Retina (tissue), 1 donor: ENCODE measurements around the gene DOCK4.

Experiments
- DNase-seq: peaks from one replicate; pipeline ENCODE4 v3.0.0-alpha.2; 2016

Gene DOCK4

DNA sequence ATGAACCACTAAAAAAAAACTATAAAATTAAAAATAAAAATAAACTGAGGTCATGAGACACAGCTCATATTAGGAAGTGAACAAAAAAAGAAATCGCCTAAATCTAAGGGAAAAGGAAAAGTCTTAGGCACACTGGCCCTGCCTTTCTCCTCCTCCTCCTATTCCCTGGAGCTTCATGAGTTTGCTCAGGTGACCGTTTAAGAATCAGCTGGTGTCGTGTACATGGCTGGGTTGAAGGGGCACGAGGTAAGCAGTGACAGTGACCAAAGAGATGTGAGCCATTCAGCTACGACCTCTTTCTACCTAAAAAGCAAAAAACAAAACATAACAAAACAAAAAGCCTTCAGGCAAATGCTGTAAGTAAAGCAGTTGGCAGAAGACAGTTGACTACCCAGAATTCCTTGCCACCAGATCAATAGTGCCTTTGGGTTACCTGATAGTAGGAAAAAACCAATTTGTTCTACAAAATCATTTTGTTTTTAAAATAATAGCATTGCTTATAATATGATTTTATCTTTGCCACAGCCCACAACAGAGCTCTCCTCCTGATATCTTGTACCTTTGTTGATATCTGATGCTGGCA lies 135.4 kb downstream of the DOCK4 start:
- no peak for DNase-seq

- DNase-seq: no peak
Measured at GRCh38 chr7:112069879-112070321, 136.3 kb downstream of the DOCK4 start.

- DNase-seq: no peak
Measured at GRCh38 chr7:112068967-112069366, 137.2 kb downstream of the DOCK4 start.

DNA sequence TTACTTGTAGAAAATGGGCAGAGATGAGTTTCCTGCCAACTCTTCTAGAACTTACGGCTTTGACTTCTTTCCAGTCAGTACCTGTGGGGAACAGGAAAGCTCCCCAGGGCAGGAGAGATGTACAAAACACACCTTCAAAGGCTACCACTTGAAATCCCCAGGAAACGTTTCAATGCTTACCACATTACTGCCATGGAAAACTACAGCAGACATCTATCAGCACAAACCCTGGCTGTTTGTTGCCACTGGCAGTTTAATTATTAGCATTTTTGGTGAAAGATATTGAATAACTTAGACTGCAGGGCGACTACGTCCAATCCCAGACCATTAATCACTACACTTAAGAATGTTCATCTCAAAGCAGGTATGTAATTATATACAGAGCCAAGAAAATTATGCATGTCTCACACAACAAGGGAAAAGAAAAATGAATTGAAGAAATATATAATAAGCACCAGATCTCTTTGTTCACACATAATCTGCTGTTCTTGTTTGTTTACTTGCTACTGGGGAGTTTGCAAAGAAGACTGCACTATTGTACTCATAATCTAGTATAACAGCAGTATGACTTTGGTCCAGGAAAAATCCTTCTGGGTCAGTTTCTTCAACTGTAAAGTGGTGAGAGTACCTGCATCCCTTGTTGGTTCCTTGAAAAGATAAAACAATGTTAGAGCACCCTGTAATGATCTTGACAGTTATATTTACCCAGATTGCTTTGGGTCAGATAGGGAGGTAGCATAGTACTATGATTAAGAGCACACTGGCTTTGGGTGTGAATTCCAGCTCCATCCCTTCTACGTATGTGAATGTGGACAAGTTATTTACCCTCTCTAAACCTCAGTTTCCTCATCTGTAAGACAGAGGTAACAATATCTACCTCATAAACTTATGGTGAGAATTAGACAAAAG lies 138.3 kb downstream of the DOCK4 start:
- no peak for DNase-seq

- no peak for DNase-seq
Measured at GRCh38 chr7:112067200-112067599, 139.0 kb downstream of the DOCK4 start.

DNA sequence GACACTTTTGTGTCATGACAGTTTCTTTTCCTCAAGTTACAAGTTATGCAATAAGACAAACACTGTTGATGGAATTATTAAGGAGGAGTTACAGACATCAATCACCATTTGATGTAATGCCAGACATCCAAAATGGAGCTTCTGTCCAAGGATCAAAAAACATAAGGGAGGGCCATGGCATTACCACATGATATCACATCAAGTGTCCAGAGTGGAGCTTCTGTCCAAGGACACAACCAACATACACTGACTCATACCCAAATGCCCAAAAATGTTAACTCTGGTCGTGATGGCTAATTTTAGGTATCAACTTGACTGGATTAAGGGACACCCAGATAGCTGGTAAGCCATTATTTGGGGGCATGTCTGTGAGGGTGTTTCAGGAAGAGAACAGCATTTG lies 140.4 kb downstream of the DOCK4 start:
- no peak for DNase-seq

GRCh38 chr7:112064627-112065385 lies 141.4 kb downstream of the DOCK4 start:
- no peak for DNase-seq

DNA sequence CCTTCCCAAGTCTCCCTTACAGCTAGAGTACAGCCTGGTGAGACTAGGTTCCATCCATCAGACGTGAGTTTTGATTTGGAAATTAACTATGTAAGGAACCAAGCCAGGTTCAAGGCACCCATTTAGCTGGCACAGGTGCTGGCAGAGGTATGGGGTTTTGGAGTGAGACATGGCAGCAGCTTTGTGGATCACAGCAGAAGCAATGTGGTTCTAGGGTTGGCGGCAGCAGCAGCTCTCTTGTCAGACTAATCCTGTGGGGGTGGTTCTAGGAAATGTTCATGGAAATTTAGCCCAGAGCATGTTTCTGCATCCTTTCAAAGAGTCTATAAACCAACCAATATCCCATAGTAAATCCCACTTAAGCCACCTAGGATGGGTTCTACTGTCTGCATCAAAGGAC lies 142.2 kb downstream of the DOCK4 start:
- no peak for DNase-seq

GRCh38 chr7:112061051-112061450 lies 145.1 kb downstream of the DOCK4 start:
- DNase-seq: no peak

DNA sequence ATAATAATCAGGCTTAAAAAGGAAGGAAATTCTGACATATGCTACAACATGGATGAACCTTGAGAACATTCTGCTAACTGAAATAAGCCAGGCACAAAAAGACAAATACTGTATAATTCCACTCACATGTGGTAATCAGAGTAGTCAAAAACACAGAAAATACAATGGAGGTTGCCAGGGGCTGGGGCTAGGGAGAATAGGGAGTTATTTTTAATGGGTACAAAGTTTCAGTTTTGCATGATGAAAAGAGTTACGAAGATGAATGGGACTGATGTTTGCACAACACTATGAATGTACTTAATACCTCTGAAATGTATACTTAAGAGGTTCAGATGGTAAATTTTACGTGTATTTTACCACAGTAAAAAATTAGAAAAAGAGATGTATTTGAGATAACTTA lies 145.6 kb downstream of the DOCK4 start:
- DNase-seq: no peak

- no peak for DNase-seq
Measured at GRCh38 chr7:112059675-112060074, 146.5 kb downstream of the DOCK4 start.

GRCh38 chr7:112058686-112059085 lies 147.5 kb downstream of the DOCK4 start:
- DNase-seq: peak; percentile 15

DNA sequence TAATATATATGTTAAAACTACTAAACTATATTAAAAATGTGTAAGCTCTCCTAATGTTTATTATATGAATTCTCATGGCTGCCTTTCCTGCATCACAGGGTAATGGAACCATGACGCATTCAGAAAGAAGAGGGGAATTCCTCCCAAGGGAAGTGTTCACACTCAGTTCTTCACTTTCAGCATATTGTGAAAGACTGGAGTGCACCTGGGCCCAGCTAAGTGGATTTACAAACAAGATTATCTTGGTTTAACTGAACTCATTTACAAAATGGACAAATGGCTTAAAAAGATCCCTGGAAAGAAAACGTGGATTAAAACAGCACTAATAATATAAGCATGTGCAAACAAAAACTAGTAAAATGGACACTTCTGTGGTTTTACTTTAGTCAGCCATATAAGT lies 149.8 kb downstream of the DOCK4 start:
- peak; percentile 19 for DNase-seq

- no peak for DNase-seq
Measured at GRCh38 chr7:112053737-112054069, 152.5 kb downstream of the DOCK4 start.

DNA sequence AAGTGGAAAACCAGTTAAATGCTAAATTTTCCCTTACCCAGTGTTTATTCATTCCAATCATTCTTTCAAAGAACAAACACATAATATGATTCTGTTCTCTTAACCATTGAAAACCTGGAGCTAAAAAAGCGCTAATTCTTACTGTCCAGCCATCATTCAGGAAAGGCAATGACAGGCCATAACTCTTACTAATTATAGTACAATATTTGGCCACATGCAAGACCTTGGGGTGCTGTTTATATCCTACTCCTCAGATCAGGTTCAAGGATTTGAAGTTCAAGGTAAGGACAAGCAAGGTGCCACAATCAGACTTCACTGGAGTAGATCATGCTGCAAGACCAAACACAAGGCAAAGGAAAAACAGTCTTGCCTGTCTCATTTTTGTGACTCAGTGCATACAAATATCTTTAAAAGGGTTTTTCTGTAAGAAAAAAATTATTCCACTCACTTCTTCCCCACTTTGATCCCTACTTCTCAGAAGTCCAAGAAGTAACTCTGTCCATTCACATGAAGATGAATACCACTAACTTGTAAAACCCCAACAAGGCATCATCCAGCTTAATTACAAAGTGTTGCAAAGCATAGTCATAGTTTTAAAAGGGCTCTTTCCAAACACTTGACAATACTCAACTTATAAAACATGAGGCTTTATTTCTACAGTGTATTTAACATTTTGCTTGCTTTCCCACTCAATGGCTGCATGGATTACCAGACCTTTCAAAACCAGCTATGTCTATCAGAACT lies 153.0 kb downstream of the DOCK4 start:
- no peak for DNase-seq

DNA sequence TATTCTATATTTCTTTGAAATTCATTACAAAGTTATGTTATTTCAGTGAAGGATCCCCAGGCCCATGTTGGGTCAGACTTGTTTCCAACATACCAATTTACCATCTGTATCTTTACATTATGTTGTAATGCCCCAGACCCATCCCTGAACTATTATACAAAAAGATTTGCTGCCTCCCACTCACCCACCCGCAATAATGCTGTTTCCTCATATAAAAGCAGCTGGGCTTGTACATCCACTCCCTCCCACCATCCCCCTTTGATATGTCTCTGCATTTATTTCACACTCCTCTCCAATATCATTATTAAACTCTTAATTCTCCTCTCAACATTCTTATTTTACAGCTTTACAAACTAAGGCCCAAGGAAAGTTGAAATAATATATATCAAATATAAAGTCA lies 153.7 kb downstream of the DOCK4 start:
- no peak for DNase-seq

GRCh38 chr7:112050250-112050881 lies 155.8 kb downstream of the DOCK4 start:
- no peak for DNase-seq

GRCh38 chr7:112049555-112050249 lies 156.5 kb downstream of the DOCK4 start:
- no peak for DNase-seq

- DNase-seq: no peak
Measured at GRCh38 chr7:112047421-112047820, 158.8 kb downstream of the DOCK4 start.

DNA sequence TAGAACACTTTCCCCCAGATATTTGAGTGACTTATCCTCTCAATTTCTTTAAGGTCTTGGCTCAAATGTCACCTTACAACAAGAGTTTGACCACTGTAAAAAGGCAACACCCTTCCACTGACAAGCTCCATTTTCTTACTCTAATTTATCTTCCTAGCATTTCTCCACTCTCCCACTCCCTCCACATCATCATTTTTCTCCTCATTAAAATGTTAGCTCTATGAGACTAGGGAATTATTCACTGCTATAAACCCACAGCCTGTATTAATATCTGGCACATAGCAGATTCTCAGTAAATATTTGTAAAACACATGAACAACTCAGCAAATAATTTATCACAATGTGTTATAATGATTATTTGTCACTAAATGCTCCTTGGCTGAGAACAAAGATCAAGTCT lies 161.0 kb downstream of the DOCK4 start:
- no peak for DNase-seq

DNA sequence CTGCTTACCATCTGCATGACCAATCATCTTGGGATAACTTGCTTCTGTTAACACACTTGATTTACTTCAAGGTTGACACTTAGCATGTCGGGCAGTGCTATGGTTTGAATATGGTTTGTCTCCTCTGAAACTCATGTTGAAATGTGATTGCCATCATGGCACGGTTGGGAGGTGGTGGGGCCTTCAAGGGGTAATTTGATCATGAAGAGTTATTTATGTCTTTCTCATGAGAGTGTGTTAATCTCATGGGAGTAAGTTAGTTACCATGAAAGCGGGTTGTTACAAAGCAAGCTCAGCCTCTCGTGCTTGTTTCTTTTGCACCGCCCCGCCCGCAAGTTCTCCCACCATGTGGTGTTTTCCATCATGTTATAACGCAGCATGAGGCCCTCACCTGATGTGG lies 163.6 kb downstream of the DOCK4 start:
- DNase-seq: no peak

GRCh38 chr7:112038353-112038752 lies 167.8 kb downstream of the DOCK4 start:
- no peak for DNase-seq
